Uterus (tissue), 2 donors: ENCODE measurements around the gene RPRD1B.

Experiments
- POLR2A ChIP-seq, 2 donors: fragments of 450-650 bp; IDR thresholded peaks; one replicate each; pipeline ENCODE4 v1.6.1; 2016; ENCODE audit warnings: antibody characterized with exemption in 2 of 2, mild to moderate bottlenecking in 1 of 2, moderate library complexity in 1 of 2
- TF ChIP-seq, protein P1 (sequence below), 4 experiments: fragments of 200-600 bp in 2 of 4; fragments of 450-650 bp in 2 of 4; sonication (generic) in 2 of 4; IDR thresholded peaks; one replicate each; pipeline ENCODE4 v1.5.1; 2016 to 2019; ENCODE audit warnings: antibody characterized with exemption in 4 of 4, mild to moderate bottlenecking in 2 of 4, moderate library complexity in 1 of 4

DNA sequence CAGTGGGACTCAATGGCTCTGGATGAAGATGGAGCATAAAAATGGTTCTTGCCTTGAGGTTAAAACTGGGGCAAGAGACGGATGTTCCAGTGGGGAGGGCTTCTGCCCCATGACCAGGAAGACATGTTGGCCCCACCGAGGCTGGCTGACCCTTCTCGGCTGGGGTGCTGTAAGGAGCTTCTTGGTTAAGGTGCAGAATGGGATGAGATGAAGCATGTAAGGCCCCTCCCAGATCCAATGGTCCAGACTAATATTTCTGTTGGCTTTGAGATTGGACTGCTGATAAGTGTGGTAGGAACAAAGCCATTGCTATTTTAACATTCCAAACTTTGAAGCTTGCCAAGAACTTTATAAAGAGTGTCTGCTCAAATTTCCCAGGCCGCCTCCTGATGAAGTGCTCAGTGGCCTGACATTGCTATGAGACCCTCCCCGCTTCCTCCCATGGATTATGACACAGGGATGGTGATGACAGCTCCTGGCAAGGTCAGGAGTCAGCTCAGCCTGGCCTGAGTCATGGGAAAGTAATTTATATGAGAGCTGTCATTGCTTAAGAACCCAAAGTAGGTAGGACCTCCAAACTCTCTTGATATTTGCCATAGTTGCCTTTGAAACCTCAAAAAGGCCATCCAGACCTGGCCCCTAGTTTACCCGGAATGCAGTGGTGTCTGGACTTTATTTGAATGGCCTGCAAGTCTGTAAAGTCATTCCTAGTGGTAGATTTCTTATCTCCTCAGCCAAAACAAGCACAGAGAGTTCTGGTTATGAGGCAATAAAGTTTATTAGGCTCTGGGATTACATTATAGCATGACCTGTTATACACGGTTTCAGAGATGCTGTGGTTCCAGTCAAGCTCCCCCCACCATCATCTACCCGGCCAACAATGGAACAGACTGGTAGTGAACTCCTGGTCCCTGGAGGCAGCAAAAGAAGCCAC lies 76.3 kb downstream of the RPRD1B start:
- TF ChIP-seq, protein P1, sequence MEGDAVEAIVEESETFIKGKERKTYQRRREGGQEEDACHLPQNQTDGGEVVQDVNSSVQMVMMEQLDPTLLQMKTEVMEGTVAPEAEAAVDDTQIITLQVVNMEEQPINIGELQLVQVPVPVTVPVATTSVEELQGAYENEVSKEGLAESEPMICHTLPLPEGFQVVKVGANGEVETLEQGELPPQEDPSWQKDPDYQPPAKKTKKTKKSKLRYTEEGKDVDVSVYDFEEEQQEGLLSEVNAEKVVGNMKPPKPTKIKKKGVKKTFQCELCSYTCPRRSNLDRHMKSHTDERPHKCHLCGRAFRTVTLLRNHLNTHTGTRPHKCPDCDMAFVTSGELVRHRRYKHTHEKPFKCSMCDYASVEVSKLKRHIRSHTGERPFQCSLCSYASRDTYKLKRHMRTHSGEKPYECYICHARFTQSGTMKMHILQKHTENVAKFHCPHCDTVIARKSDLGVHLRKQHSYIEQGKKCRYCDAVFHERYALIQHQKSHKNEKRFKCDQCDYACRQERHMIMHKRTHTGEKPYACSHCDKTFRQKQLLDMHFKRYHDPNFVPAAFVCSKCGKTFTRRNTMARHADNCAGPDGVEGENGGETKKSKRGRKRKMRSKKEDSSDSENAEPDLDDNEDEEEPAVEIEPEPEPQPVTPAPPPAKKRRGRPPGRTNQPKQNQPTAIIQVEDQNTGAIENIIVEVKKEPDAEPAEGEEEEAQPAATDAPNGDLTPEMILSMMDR (IDR thresholded peaks at IDR 0.05), result no peak
- TF ChIP-seq POLR2A (IDR thresholded peaks at IDR 0.05), result no peak
